HepG2 (cell line): ENCODE data around the gene POU2AF2. TPM values are rescaled to one million over a fixed set of nuclear protein-coding genes. Genes with fewer than 3 reads are reported as not detected.

Experiments
- ATAC-seq: fragments of 200-7000 bp; cut with Tn5 transposase; 3 replicates; pipeline ENCODE4 v1.9.1; 2020; ENCODE audit warnings: mild to moderate bottlenecking, moderate library complexity
- BruUV-seq: library from RNA; stranded (reverse); fragments of 400-500 nt; replicated peaks from 2 replicates; lab custom pipeline; 2021; lab: Mats Ljungman, UMichigan
- CTCF ChIA-PET: fragments of 300-600 bp; formaldehyde crosslinking; extraction: SDS; loops from one replicate; lab custom pipeline; 2021; ENCODE audit warnings: low total read pairs, inconsistent platforms, low intra/inter-chr PET ratio; lab: Yijun Ruan, JAX
- POLR2A ChIA-PET: fragments of 350-600 bp; sonication (Branson Sonifier 250); formaldehyde crosslinking; loops from one replicate; lab custom pipeline; 2020; ENCODE audit warnings: antibody characterized with exemption, inconsistent platforms; lab: Yijun Ruan, JAX
- DNase-seq: peaks from one replicate; pipeline ENCODE4 v3.0.0-alpha.2; 2015; ENCODE audit warnings: low spot score
- FAIRE-seq: peaks from 3 replicates; lab custom pipeline; 2011; peaks lifted over from hg19 to GRCh38; lab: Jason Lieb, UNC
- H2AFZ ChIP-seq: one replicate; pipeline ENCODE4 v1.6.1; 2011; ENCODE audit warnings: low read length, inconsistent platforms
- H3K27ac ChIP-seq: fragments of 300-600 bp; 3 replicates; pipeline ENCODE4 v1.8.0; 2011; ENCODE audit warnings: mixed run types, mild to moderate bottlenecking, mixed read lengths, low read length, inconsistent platforms; ENCODE audit not compliant: insufficient read depth; ENCODE audit errors: extremely low read length
- H3K27me3 ChIP-seq, 2 experiments: fragments of 200-600 bp in 1 of 2; 2 replicates in 1 of 2; 3 replicates in 1 of 2; pipeline versions ENCODE4 v1.6.0 to v1.8.0; 2011; ENCODE audit warnings: low read length in 2 of 2, mild to moderate bottlenecking in 2 of 2, moderate library complexity in 2 of 2, inconsistent platforms in 1 of 2; ENCODE audit not compliant: insufficient read depth in 2 of 2, control insufficient read depth in 1 of 2
- H3K36me3 ChIP-seq, 2 experiments: fragments of 200-600 bp in 1 of 2; replicated peaks in 1 of 2; 2 replicates in 1 of 2; 3 replicates in 1 of 2; pipeline versions ENCODE4 v1.5.1 to v1.8.0; 2011; ENCODE audit warnings: low read length in 2 of 2, inconsistent platforms in 1 of 2; ENCODE audit not compliant: insufficient read depth in 2 of 2, control insufficient read depth in 1 of 2
- H3K4me1 ChIP-seq: 2 replicates; pipeline ENCODE4 v1.5.1; 2012; ENCODE audit warnings: low read length, inconsistent platforms; ENCODE audit not compliant: insufficient read depth
- H3K4me2 ChIP-seq: 2 replicates; pipeline ENCODE4 v1.6.0; 2011; ENCODE audit warnings: low read depth, low read length, inconsistent platforms
- H3K4me3 ChIP-seq, 3 experiments: fragments of 200-600 bp in 1 of 3; sonication (generic), shearing (Covaris generic) in 1 of 3; replicated peaks in 1 of 3; 2 replicates each; pipeline ENCODE4 v1.5.1; 2011 to 2016; ENCODE audit warnings: low read length in 3 of 3, inconsistent platforms in 2 of 3, low read depth in 2 of 3, mild to moderate bottlenecking in 2 of 3, control low read depth in 1 of 3, mixed read lengths in 1 of 3; ENCODE audit not compliant: insufficient read depth in 1 of 3
- H3K79me2 ChIP-seq: one replicate; pipeline ENCODE4 v1.6.1; 2011; ENCODE audit warnings: low read length, inconsistent platforms; ENCODE audit not compliant: insufficient read depth
- H3K9ac ChIP-seq: 2 replicates; pipeline ENCODE4 v1.6.0; 2011; ENCODE audit warnings: mild to moderate bottlenecking, low read depth, low read length, inconsistent platforms; ENCODE audit not compliant: insufficient read depth
- H3K9me3 ChIP-seq: 2 replicates; pipeline ENCODE4 v1.5.1; 2012; ENCODE audit warnings: mild to moderate bottlenecking, low read length
- H4K20me1 ChIP-seq: 2 replicates; pipeline ENCODE4 v1.6.0; 2011; ENCODE audit warnings: inconsistent platforms, mild to moderate bottlenecking, low read length, moderate library complexity; ENCODE audit not compliant: insufficient read depth
- CEBPZ ChIP-seq: IDR thresholded peaks from 2 replicates; pipeline ENCODE4 v1.6.1; 2012; ENCODE audit warnings: low read length, improper control_type of control experiment
- CSRNP2 ChIP-seq: sonication (generic); formaldehyde crosslinking; conservative IDR thresholded peaks from 2 replicates; pipeline ENCODE4 v1.8.0; 2022; ENCODE audit warnings: low read depth, missing genetic modification reagents
- FOXJ3 ChIP-seq: sonication (generic); formaldehyde crosslinking; IDR thresholded peaks from 2 replicates; pipeline ENCODE4 v1.4.0; 2020; ENCODE audit warnings: missing genetic modification reagents, mild to moderate bottlenecking, borderline replicate concordance
- MNT ChIP-seq: fragments of 450-650 bp; IDR thresholded peaks from 2 replicates; pipeline ENCODE4 v1.6.1; 2016
- TCF12 ChIP-seq, 2 experiments: fragments of 450-650 bp in 1 of 2; sonication (generic) in 1 of 2; formaldehyde crosslinking in 1 of 2; IDR thresholded peaks; 2 replicates each; pipeline versions ENCODE4 v1.6.1 to v1.8.0; 2017 to 2022; ENCODE audit warnings: antibody characterized with exemption in 1 of 2, mild to moderate bottlenecking in 1 of 2, missing genetic modification reagents in 1 of 2, moderate library complexity in 1 of 2
- USF2 ChIP-seq, 2 experiments: sonication (generic) in 1 of 2; formaldehyde crosslinking in 1 of 2; IDR thresholded peaks; 2 replicates each; pipeline versions ENCODE4 v1.5.1 to v1.6.1; 2011 to 2020; ENCODE audit warnings: borderline replicate concordance in 1 of 2, low read depth in 1 of 2, low read length in 1 of 2, mild to moderate bottlenecking in 1 of 2, missing genetic modification reagents in 1 of 2, moderate library complexity in 1 of 2
- ZNF235 ChIP-seq: sonication (generic); formaldehyde crosslinking; IDR thresholded peaks from 2 replicates; pipeline ENCODE4 v1.8.1; 2023; ENCODE audit warnings: mild to moderate bottlenecking, missing genetic modification reagents, borderline replicate concordance
- ZNF275 ChIP-seq: sonication (generic); formaldehyde crosslinking; IDR thresholded peaks from 2 replicates; pipeline ENCODE4 v1.8.0; 2022; ENCODE audit warnings: missing genetic modification reagents, mild to moderate bottlenecking, inconsistent platforms, borderline replicate concordance
- ZNF367 ChIP-seq: sonication (generic); formaldehyde crosslinking; IDR thresholded peaks from 2 replicates; pipeline ENCODE4 v1.4.0; 2020; ENCODE audit warnings: missing genetic modification reagents, borderline replicate concordance
- WGBS: methylation state at CpG from one replicate; pipeline ENCODE4 v1.1.6; 2017; ENCODE audit warnings: low lambda C conversion rate; 5-methylcytosine and 5-hydroxymethylcytosine counted together
- in situ Hi-C: cut with HindIII; loops from 2 replicates; pipeline ENCODE4 v1.10.0; 2017; ENCODE audit warnings: low pct_unique_long_range_greater_than_20kb; ENCODE audit not compliant: extremely low pct_ligation_motif_present
- intact Hi-C: fragments of 100-400 bp; cut with micrococcal nuclease; formaldehyde crosslinking; loops from one replicate; pipeline ENCODE4 v1.10.0; 2022; ENCODE audit not compliant: unreplicated experiment
- polyA plus RNA-seq, 8 experiments: library from polyadenylated mRNA; depleted of rRNA in 3 of 8; stranded (reverse) in 7 of 8; unstranded in 1 of 8; fragments of >200 nt; fragmentation: Illumina TruSeq in 4 of 8; extraction: Trizol in 4 of 8; gene quantifications; 2 replicates each; pipeline versions ENCODE4 v1.2.1 to v1.2.3, GENCODE V29; 2011 to 2016; ENCODE audit warnings: low read depth in 4 of 8, missing spikeins in 1 of 8, mixed read lengths in 1 of 8; ENCODE audit not compliant: insufficient read depth in 1 of 8
- total RNA-seq, 5 experiments: library from RNA; depleted of rRNA; stranded (reverse); fragments of >200 nt; fragmentation: Illumina TruSeq; extraction: Trizol; gene quantifications; 2 replicates each; pipeline ENCODE4 v1.2.3, GENCODE V29; 2016; ENCODE audit warnings: low read depth in 1 of 5

Gene POU2AF2
- total and polyA plus RNA-seq, 2 of the 13 experiments (the other 11 are each of a cell fraction or from before 2014, with no cell fraction given): 0.11 TPM; not detected in 1

- no peak for TF ChIP-seq ZNF235 (CRISPR knock-in tag)
- no peak for TF ChIP-seq ZNF275 (CRISPR knock-in tag)
- no peak for TF ChIP-seq CEBPZ
- TF ChIP-seq CSRNP2 (CRISPR knock-in tag): no peak
- no peak for TF ChIP-seq FOXJ3 (CRISPR knock-in tag)
- TF ChIP-seq MNT: no peak
- TF ChIP-seq USF2 (IDR thresholded peaks at IDR 0.05; ENCODE audit: low read depth, low read length): no peak
- no peak for TF ChIP-seq USF2 (CRISPR knock-in tag; IDR thresholded peaks at IDR 0.05; ENCODE audit: borderline replicate concordance)
- no peak for TF ChIP-seq ZNF367
- no peak for TF ChIP-seq TCF12 (IDR thresholded peaks at IDR 0.05)
- TF ChIP-seq TCF12 (CRISPR knock-in tag; IDR thresholded peaks at IDR 0.05): no peak
- intact Hi-C loops (no loop called here), in situ Hi-C loops (no loop called here)
- ATAC-seq: no peak
- FAIRE-seq: no peak
- H3K4me1 ChIP-seq: no peaks in the 10 kb centered on the region
- no peak overlapping the region for H3K27ac ChIP-seq
- no peaks in the 10 kb centered on the region for H3K9me3 ChIP-seq
- H3K9ac ChIP-seq: no peak overlapping the region
- ChIA-PET POLR2A (no interaction called here), CTCF (no interaction called here)
- H3K36me3 ChIP-seq: no peaks in the 10 kb centered on the region
- 0% methylated on average over 1 of the region's 1 CpG for WGBS
- H3K27me3 ChIP-seq: peaks cover 2 to 14% of the 10 kb centered on the region in 2 experiments; a peak in 2 of 5 replicates
- H3K79me2 ChIP-seq: no peaks in the 10 kb centered on the region
- no peak overlapping the region for H3K4me2 ChIP-seq
- DNase-seq: no peak
- no peaks in the 10 kb centered on the region for H4K20me1 ChIP-seq
- no peak overlapping the region for H3K4me3 ChIP-seq
- BruUV-seq: no TSS peak
- no peak overlapping the region for H2AFZ ChIP-seq
These were observed 7.6 kb downstream of the POU2AF2 start for GRCh38 chr11:111253131-111253530.
